ENCODE measurements around the gene HIVEP3. TPM values are rescaled to one million over a fixed set of nuclear protein-coding genes. Genes with fewer than 3 reads are reported as not detected.

The HIVEP3 gene
- polyA plus RNA-seq, 1 donor (not counting 4 experiments of a cell fraction or from before 2014, with no cell fraction given): 1.1 TPM

- H3K4me2 ChIP-seq (ENCODE audit: control insufficient read depth, extremely low read depth, insufficient read depth, low read depth, low read length): no peak overlapping the region
- no peaks in the 10 kb centered on the region for H3K36me3 ChIP-seq (ENCODE audit: control insufficient read depth in 2 of 2, extremely low read depth in 1 of 2, insufficient read depth in 2 of 2, low read length in 2 of 2)
- H3K4me3 ChIP-seq (ENCODE audit: control insufficient read depth in 2 of 3, extremely low read depth in 1 of 3, insufficient read depth in 2 of 3, low read depth in 1 of 3, low read length in 3 of 3): no peak overlapping the region
- H3K9me3 ChIP-seq (ENCODE audit: control insufficient read depth, low read depth, low read length): no peaks in the 10 kb centered on the region
- DNase-seq (ENCODE audit: low read depth, low spot score) (no peak), FAIRE-seq (no peak)
- no peaks in the 10 kb centered on the region for H3K4me1 ChIP-seq (ENCODE audit: control insufficient read depth, extremely low read depth, insufficient read depth, low read length)
- H3K27me3 ChIP-seq (ENCODE audit: control insufficient read depth, extremely low read depth, insufficient read depth, low read length): no peaks in the 10 kb centered on the region
- no peaks in the 10 kb centered on the region for H3K9me1 ChIP-seq (ENCODE audit: control insufficient read depth, extremely low read depth, insufficient read depth, low read length)
- no peak overlapping the region for H3K9ac ChIP-seq (ENCODE audit: control insufficient read depth, extremely low read depth, insufficient read depth, low read length)
- H3K27ac ChIP-seq (ENCODE audit: control insufficient read depth, insufficient read depth, low read length): no peak overlapping the region
- H3K79me2 ChIP-seq (ENCODE audit: control insufficient read depth, insufficient read depth, low read length): no peaks in the 10 kb centered on the region
- no peaks in the 10 kb centered on the region for H4K20me1 ChIP-seq (ENCODE audit: control insufficient read depth, extremely low read depth, insufficient read depth, low read length)
- TF ChIP-seq CTCF (optimal IDR thresholded peaks at IDR 0.05 in 1 of 3, IDR thresholded peaks at IDR 0.05 in 1 of 3, conservative IDR thresholded peaks at IDR 0.05 in 1 of 3; ENCODE audit: extremely low read depth in 1 of 3, insufficient read depth in 2 of 3, low read length in 3 of 3) (no peak), EZH2 (IDR thresholded peaks at IDR 0.05; ENCODE audit: low read length) (no peak)
- H2AFZ ChIP-seq (ENCODE audit: control insufficient read depth, low read length): no peak overlapping the region
- dilution Hi-C loops (cut with MboI; ENCODE audit: extremely low pct_ligation_motif_present, low sequenced_read_pairs): no loop called here
Observed at GRCh38 chr1:41542196-41542930, 376.4 kb downstream of the HIVEP3 start.

- Histone ChIP-seq H3K4me2 (ENCODE audit: control insufficient read depth, extremely low read depth, insufficient read depth, low read depth, low read length) (no peak overlapping the region), H3K9me3 (ENCODE audit: control insufficient read depth, low read depth, low read length) (no peaks in the 10 kb centered on the region), H3K27ac (ENCODE audit: control insufficient read depth, insufficient read depth, low read length) (no peak overlapping the region), H3K79me2 (ENCODE audit: control insufficient read depth, insufficient read depth, low read length) (no peaks in the 10 kb centered on the region), H3K4me3 (ENCODE audit: control insufficient read depth in 2 of 3, extremely low read depth in 1 of 3, insufficient read depth in 2 of 3, low read depth in 1 of 3, low read length in 3 of 3) (no peak overlapping the region), H3K9ac (ENCODE audit: control insufficient read depth, extremely low read depth, insufficient read depth, low read length) (no peak overlapping the region), H3K36me3 (ENCODE audit: control insufficient read depth in 2 of 2, extremely low read depth in 1 of 2, insufficient read depth in 2 of 2, low read length in 2 of 2) (no peaks in the 10 kb centered on the region), H3K4me1 (ENCODE audit: control insufficient read depth, extremely low read depth, insufficient read depth, low read length) (no peaks in the 10 kb centered on the region), H3K9me1 (ENCODE audit: control insufficient read depth, extremely low read depth, insufficient read depth, low read length) (no peaks in the 10 kb centered on the region), H3K27me3 (ENCODE audit: control insufficient read depth, extremely low read depth, insufficient read depth, low read length) (no peaks in the 10 kb centered on the region), H2AFZ (ENCODE audit: control insufficient read depth, low read length) (no peak overlapping the region), H4K20me1 (ENCODE audit: control insufficient read depth, extremely low read depth, insufficient read depth, low read length) (no peaks in the 10 kb centered on the region)
- dilution Hi-C loops (cut with MboI; ENCODE audit: extremely low pct_ligation_motif_present, low sequenced_read_pairs): no loop called here
- TF ChIP-seq CTCF (optimal IDR thresholded peaks at IDR 0.05 in 1 of 3, IDR thresholded peaks at IDR 0.05 in 1 of 3, conservative IDR thresholded peaks at IDR 0.05 in 1 of 3; ENCODE audit: extremely low read depth in 1 of 3, insufficient read depth in 2 of 3, low read length in 3 of 3) (no peak), EZH2 (IDR thresholded peaks at IDR 0.05; ENCODE audit: low read length) (no peak)
- DNase-seq (ENCODE audit: low read depth, low spot score) (no peak), FAIRE-seq (no peak)
Observed at GRCh38 chr1:41541592-41541952, 377.1 kb downstream of the HIVEP3 start.

All from keratinocyte (primary cell).